Glutamatergic neuron (in vitro differentiated cells): ENCODE data around the gene SLC18A3. TPM values are rescaled to one million over a fixed set of nuclear protein-coding genes. Genes with fewer than 3 reads are reported as not detected.

ENCODE experiments used
- DNase-seq: peaks from one replicate; pipeline ENCODE4 v3.0.0; 2022
- H3K27ac Mint-ChIP-seq: one replicate; pipeline ENCODE4 v1.8.0; 2020; ENCODE audit warnings: mild to moderate bottlenecking, mixed read lengths, inconsistent platforms; ENCODE audit not compliant: unreplicated experiment
- H3K27me3 Mint-ChIP-seq: one replicate; pipeline ENCODE4 v1.8.0; 2020; ENCODE audit warnings: mild to moderate bottlenecking, moderate library complexity, mixed read lengths, inconsistent platforms; ENCODE audit not compliant: unreplicated experiment
- H3K36me3 Mint-ChIP-seq: one replicate; pipeline ENCODE4 v1.8.0; 2020; ENCODE audit warnings: mild to moderate bottlenecking, mixed read lengths, inconsistent platforms; ENCODE audit not compliant: unreplicated experiment
- H3K4me1 Mint-ChIP-seq: one replicate; pipeline ENCODE4 v1.8.0; 2020; ENCODE audit warnings: mild to moderate bottlenecking, low read depth, mixed read lengths, inconsistent platforms; ENCODE audit not compliant: unreplicated experiment
- H3K4me3 Mint-ChIP-seq: one replicate; pipeline ENCODE4 v1.8.0; 2020; ENCODE audit warnings: mild to moderate bottlenecking, mixed read lengths, inconsistent platforms; ENCODE audit not compliant: unreplicated experiment
- H3K9me3 Mint-ChIP-seq: one replicate; pipeline ENCODE4 v1.8.0; 2020; ENCODE audit warnings: mild to moderate bottlenecking, moderate library complexity, mixed read lengths, inconsistent platforms; ENCODE audit not compliant: unreplicated experiment
- total RNA-seq: library from RNA; stranded (reverse); fragmentation: NEBNext Ultra II Directional; extraction: Animal tissue kit (Norgen Biotek cat#: 25700); gene quantifications from one replicate; pipeline ENCODE4 v1.2.1, GENCODE V29; 2021; ENCODE audit not compliant: unreplicated experiment
- TF ChIP-seq, protein P1 (sequence below): fragments of 200-600 bp; sonication (generic); IDR thresholded peaks from one replicate; pipeline ENCODE4 v1.5.0; 2021; ENCODE audit not compliant: partially characterized antibody, unreplicated experiment

SLC18A3 gene
- total RNA-seq, 1 donor from 2014 or later = 21.5 TPM

DNA sequence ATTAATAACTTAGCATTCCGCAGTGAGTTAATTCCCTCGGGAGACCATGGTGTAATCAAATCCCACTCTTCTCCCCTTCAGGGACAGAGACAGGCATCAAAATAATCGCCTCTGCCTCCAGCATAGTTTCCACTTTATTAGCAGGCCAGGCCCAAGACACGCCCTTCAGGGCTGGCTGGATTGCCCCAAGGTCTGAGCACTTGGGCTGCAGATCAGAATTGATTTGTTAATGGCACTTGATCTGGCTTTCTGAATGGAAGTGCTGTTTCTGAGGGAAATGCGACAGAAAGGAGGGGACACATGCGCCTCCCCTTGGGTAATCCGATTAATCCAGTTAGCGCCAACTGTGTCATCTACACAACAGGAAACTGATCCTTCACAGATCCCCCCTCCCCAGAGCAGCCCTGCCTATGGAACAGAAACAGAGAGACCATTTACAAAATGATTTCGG is 19.3 kb downstream of the SLC18A3 start:
- H3K9me3 Mint-ChIP-seq = peaks cover 10% of the 10 kb centered on the region
- TF ChIP-seq, protein P1, sequence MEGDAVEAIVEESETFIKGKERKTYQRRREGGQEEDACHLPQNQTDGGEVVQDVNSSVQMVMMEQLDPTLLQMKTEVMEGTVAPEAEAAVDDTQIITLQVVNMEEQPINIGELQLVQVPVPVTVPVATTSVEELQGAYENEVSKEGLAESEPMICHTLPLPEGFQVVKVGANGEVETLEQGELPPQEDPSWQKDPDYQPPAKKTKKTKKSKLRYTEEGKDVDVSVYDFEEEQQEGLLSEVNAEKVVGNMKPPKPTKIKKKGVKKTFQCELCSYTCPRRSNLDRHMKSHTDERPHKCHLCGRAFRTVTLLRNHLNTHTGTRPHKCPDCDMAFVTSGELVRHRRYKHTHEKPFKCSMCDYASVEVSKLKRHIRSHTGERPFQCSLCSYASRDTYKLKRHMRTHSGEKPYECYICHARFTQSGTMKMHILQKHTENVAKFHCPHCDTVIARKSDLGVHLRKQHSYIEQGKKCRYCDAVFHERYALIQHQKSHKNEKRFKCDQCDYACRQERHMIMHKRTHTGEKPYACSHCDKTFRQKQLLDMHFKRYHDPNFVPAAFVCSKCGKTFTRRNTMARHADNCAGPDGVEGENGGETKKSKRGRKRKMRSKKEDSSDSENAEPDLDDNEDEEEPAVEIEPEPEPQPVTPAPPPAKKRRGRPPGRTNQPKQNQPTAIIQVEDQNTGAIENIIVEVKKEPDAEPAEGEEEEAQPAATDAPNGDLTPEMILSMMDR = no peak
- H3K4me1 Mint-ChIP-seq = peaks cover 15% of the 10 kb centered on the region
- H3K4me3 Mint-ChIP-seq = no peak overlapping the region
- H3K36me3 Mint-ChIP-seq = peaks cover 10% of the 10 kb centered on the region
- H3K27ac Mint-ChIP-seq = no peak overlapping the region
- DNase-seq = peak; percentile 82
- peaks cover 12% of the 10 kb centered on the region for H3K27me3 Mint-ChIP-seq

DNA sequence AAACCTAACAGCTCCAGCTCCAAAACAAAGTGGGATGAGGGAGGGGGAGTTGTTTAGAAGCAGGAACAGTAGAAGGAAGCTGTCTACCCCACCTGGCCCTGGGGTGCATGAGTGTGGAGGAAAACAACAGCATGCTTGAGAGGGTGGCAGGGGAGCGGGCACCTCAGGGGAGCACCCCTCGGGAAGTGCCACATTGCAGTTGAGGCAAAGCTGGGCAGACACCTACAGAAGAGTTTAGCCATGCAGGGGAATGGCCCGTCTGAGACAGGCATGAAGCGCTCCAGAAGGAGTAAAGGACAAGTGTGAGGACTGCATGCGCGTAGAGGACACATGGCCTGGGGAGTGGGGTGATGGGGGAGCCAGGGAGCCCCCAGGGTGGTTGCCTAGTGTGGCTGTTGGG is 21.9 kb downstream of the SLC18A3 start:
- H3K27ac Mint-ChIP-seq = no peak overlapping the region
- TF ChIP-seq, protein P1 = no peak
- H3K4me1 Mint-ChIP-seq = peaks cover 21% of the 10 kb centered on the region
- no peak overlapping the region for H3K4me3 Mint-ChIP-seq
- peaks cover 6% of the 10 kb centered on the region for H3K27me3 Mint-ChIP-seq
- no peak for DNase-seq
- H3K9me3 Mint-ChIP-seq = peaks cover 6% of the 10 kb centered on the region
- H3K36me3 Mint-ChIP-seq = no peaks in the 10 kb centered on the region

DNA sequence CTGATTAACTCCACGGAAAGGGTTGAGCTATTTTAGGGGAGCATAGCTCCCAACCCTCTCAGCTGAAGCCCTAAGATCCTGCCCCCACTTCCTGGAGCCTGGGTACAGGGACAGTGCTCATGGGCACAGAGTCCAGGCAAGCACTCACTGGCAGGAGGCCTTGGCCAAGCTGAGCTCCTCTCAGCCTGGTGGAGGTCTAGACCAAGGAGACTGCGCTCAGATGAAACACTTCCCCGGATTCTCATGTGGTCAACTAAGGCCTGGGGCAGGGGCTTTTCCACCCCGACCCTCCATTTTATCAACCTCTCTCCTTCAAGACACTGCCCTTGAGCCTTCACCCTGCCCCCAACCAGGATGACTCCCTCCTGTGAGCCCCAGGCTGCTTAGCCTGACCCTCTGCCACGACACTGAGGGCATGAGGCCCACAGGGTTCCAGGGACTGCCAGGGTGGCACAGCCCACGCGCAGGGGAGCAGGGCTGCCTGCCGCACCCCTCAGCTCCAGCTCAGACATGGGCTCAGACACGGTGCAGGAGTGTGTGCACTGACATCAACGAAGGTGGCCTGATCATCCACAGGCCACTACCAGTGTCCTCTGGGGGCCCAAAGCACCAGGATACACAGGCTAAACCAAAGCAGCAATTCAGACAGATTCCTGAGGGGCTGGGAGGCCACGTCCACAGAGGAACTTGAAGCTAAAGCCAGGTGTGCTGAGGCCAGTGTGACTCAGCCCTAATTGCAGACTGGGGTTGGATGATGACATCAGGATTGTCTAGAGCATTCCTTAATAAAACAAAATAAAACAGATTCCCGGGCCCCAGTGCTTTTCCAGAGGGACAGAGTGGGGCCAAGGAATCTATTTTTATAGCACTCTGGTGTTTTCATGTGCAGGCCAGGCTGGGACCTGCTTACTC is 22.6 kb downstream of the SLC18A3 start:
- peak overlapping the region; percentile 88 for H3K27ac Mint-ChIP-seq
- H3K4me3 Mint-ChIP-seq = no peak overlapping the region
- peaks cover 6% of the 10 kb centered on the region for H3K9me3 Mint-ChIP-seq
- no peaks in the 10 kb centered on the region for H3K36me3 Mint-ChIP-seq
- H3K27me3 Mint-ChIP-seq = peaks cover 6% of the 10 kb centered on the region
- no peak for DNase-seq
- TF ChIP-seq, protein P1 = no peak
- peaks cover 28% of the 10 kb centered on the region for H3K4me1 Mint-ChIP-seq

DNA sequence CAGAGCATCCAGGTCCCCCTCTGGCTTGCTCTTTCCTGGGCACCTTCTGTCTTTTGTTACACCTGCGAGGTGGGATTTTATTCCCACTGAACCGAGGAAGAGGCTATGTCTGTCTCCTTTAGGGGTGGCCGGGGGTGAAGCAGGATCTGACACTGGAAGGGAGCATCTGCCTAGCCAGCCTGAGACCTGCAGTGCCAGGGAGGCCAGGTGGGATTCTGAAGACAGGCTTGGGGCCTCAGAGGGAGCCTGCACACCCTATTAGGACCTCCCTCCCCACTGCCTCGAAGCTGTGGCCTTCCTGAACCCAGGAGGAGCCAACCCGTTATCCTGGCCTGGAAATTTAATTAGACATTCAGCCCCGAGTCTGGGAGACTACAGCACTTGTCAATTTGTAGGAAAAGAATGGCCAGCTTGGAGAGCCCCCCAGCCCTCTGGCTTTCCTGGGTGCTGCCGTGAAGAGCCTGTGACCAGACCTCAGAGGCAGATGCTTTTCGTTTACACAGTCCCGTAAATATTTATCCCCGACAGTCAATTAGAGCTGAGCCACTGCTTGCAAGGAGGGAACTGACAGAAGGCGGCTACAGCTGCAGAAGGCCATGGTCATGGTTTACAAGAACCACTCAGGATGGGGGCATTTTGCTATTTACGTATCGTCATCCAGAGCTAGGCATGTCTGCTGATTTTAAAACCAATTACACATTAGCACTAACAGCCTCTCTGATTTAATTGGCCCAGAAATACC is 23.4 kb downstream of the SLC18A3 start:
- Mint-ChIP-seq H3K27ac (peak overlapping the region; percentile 88), H3K9me3 (peaks cover 6% of the 10 kb centered on the region)
- peak; percentile 54 for DNase-seq

More for the DNA sequence above, 23.4 kb downstream of the SLC18A3 start:
- H3K36me3 Mint-ChIP-seq = no peaks in the 10 kb centered on the region
- TF ChIP-seq, protein P1 = no peak
- peak overlapping the region; percentile 39 for H3K4me3 Mint-ChIP-seq
- peaks cover 31% of the 10 kb centered on the region for H3K4me1 Mint-ChIP-seq
- peaks cover 4% of the 10 kb centered on the region for H3K27me3 Mint-ChIP-seq
